ENCODE results near the gene USP53. TPM values are rescaled to one million over a fixed set of nuclear protein-coding genes. Genes with fewer than 3 reads are reported as not detected.

USP53 gene
- total RNA-seq, 1 donor from 2014 or later: 7.3 TPM

GRCh38 chr4:119297795-119298194, 85.3 kb downstream of the USP53 start:
- H3K27me3 Mint-ChIP-seq: no peaks in the 10 kb centered on the region
- no peak overlapping the region for H3K27ac Mint-ChIP-seq
- H3K36me3 Mint-ChIP-seq (ENCODE audit: low read depth): peaks cover 39% of the 10 kb centered on the region
- H3K9me3 Mint-ChIP-seq: peaks cover 6% of the 10 kb centered on the region
- peak overlapping the region; percentile 85 for H3K4me3 Mint-ChIP-seq
- H3K4me1 Mint-ChIP-seq: peaks cover 35% of the 10 kb centered on the region
- intact Hi-C loops (cut with micrococcal nuclease): loop anchor here (10.0 kb wide), 1 partner anchor 613 kb away; the partner anchor contains the start of gene METTL14
- no peak for DNase-seq

DNA sequence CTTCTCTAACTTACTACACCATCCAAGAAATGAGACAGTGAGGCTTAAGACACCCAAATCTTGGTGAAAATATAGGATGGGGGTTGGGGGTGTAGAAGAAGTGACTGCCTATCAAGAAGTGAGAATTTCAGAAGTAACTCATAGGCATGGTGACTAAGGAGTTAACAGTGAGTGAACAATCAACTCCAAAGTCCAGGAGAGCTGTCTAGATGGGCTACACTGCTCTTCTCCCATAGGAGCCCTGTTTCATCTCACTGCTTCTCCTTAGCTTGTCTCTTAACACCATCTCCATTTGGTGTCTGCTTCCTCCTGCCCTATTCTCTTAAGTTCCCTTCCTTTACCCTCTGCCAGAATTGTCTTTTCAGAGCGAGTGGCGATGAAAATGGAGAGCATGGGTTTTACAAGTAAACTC, 86.8 kb downstream of the USP53 start:
- Mint-ChIP-seq H3K27me3 (peaks cover 3% of the 10 kb centered on the region), H3K4me3 (peak overlapping the region; percentile 85), H3K36me3 (ENCODE audit: low read depth) (peaks cover 42% of the 10 kb centered on the region), H3K4me1 (peaks cover 35% of the 10 kb centered on the region), H3K9me3 (peaks cover 10% of the 10 kb centered on the region), H3K27ac (peak overlapping the region; percentile 99)
- intact Hi-C loops (cut with micrococcal nuclease): loop anchor here (1.0 to 10.0 kb wide), 2 partner anchors 61 to 614 kb away; partner anchors contain the start of gene METTL14
- peak; percentile 69 for DNase-seq

- Mint-ChIP-seq H3K9me3 (peaks cover 10% of the 10 kb centered on the region), H3K27ac (peak overlapping the region; percentile 99), H3K36me3 (ENCODE audit: low read depth) (peaks cover 42% of the 10 kb centered on the region), H3K4me3 (peak overlapping the region; percentile 85), H3K4me1 (peaks cover 35% of the 10 kb centered on the region), H3K27me3 (peaks cover 3% of the 10 kb centered on the region)
- DNase-seq: no peak
- intact Hi-C loops (cut with micrococcal nuclease): loop anchor here (1.0 to 10.0 kb wide), 6 partner anchors 61 to 1022 kb away; partner anchors contain the start of genes MAD2L1, METTL14 and USP53
Observed at GRCh38 chr4:119299741-119300100, 87.2 kb downstream of the USP53 start.

DNA sequence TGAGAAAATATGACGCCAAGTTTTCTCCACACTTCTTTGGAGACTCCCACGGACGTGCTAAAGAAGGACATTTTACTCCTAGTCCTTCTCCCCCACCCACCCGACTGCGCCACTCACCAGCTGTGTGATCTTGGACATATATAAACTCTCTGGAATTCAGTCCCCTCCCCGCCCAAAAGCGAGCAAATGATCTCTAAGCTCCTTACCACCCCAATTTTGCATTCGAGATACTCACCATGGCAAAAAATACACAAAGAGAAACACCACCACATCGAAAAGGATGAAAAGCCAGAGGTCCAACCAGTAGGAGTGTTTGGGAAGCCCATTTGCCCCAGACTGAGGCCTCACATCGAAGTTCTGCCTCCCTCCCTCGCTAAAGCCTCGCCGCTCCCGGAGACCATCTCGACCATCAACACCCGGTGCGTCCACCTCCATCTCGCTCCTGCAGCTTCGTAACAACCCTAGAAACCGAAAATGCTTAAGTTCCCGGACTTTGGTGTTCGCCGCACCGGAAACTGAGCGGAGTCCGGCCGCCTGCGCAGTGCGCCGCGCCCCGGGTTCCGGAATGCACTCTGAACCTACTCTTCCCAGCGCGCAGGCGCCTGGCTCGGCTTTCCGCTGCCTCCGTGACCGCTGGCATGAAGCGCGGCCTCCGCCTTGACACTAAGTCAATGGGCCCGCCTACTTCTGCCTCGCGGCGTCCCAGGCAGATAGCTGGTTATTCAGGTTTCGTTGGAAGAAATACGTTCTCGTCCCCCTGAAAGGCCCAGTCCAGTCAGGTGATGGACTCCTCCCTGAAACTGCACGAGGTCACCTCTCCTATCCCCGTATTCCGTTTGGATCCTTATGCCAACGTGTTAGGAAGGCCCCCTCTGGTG, 87.8 kb downstream of the USP53 start:
- intact Hi-C loops (cut with micrococcal nuclease): loop anchor here (1.0 to 5.0 kb wide), 4 partner anchors 88 to 1023 kb away; partner anchors contain the start of genes MAD2L1 and USP53
- H3K27me3 Mint-ChIP-seq: peaks cover 3% of the 10 kb centered on the region

GRCh38 chr4:119302073-119302832, 89.7 kb downstream of the USP53 start:
- Mint-ChIP-seq H3K4me3 (no peak overlapping the region), H3K27me3 (peaks cover 7% of the 10 kb centered on the region), H3K9me3 (peaks cover 4% of the 10 kb centered on the region), H3K4me1 (peaks cover 25% of the 10 kb centered on the region), H3K36me3 (ENCODE audit: low read depth) (peaks cover 28% of the 10 kb centered on the region), H3K27ac (no peak overlapping the region)
- DNase-seq: no peak
- intact Hi-C loops (cut with micrococcal nuclease): loop anchor here (5.0 kb wide), 1 partner anchor 1025 kb away; no protein-coding TSS in a partner anchor

More for the DNA sequence above, 87.8 kb downstream of the USP53 start:
- Mint-ChIP-seq H3K9me3 (peaks cover 10% of the 10 kb centered on the region), H3K4me3 (peak overlapping the region; percentile 85), H3K36me3 (ENCODE audit: low read depth) (peaks cover 42% of the 10 kb centered on the region), H3K4me1 (peaks cover 35% of the 10 kb centered on the region), H3K27ac (peak overlapping the region; percentile 99)
- DNase-seq: peak; percentile 98

DNA sequence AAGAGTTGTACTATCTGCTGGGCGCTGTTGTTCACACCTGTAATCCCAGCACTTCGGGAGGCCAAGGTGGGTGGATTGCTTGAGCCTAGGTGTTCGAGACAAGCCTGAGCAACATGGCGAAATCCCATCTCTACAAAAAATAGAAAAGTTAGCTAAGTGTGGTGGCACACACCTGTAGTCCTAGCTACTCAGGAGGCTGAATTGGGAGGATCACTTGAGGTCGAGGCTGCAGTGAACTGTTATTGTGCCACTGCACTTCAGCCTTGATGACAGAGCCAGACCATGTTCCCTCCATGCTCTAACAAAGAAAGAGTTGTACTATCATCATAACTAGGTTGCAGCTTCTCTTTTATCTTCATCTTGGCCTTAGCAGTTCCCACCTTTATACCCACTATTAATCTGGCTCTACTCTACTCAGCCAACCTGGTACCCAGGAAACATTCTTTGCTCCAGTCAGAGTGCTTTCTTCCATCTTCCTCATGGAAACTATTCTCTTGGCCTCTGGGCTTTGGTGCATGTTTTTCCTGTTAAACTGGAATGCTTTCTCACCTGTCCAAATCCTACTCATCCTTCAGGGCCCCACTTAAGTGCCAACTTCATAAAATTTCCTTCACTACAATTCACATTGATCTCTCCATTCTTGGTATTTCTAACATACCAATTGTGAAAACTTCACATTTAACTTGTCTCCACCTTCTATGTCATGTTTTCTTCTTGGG, 91.2 kb downstream of the USP53 start:
- no peak overlapping the region for H3K27ac Mint-ChIP-seq
- intact Hi-C loops (cut with micrococcal nuclease): loop anchor here (5.0 kb wide), 1 partner anchor 1026 kb away; no protein-coding TSS in a partner anchor

DNA sequence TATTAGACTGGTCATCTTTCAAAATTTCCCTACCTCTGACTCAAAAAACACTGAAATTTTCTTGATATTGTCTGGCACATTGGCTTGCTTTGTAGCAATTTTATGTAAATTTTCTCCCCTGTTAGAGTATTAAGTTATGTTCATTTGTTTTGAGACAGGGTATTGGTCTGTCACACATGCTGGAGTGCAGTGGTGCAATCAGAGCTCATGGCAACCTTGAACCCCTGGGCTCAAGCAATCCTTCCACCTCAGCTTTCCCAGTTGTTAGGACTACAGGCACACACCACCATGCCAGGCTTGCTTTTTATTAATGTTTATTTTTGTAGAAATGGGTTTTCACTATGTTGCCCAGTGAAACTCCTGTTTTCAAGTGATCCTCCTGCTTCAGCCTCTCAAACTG, 91.9 kb downstream of the USP53 start:
- H3K36me3 Mint-ChIP-seq (ENCODE audit: low read depth): peaks cover 12% of the 10 kb centered on the region
- H3K27me3 Mint-ChIP-seq: peaks cover 13% of the 10 kb centered on the region
- peaks cover 4% of the 10 kb centered on the region for H3K9me3 Mint-ChIP-seq
- no peak for DNase-seq
- no peak overlapping the region for H3K4me3 Mint-ChIP-seq
- H3K4me1 Mint-ChIP-seq: peaks cover 10% of the 10 kb centered on the region
- intact Hi-C loops (cut with micrococcal nuclease): loop anchor here (5.0 kb wide), 1 partner anchor 1027 kb away; no protein-coding TSS in a partner anchor
- H3K27ac Mint-ChIP-seq: no peak overlapping the region

More for the DNA sequence above, 91.2 kb downstream of the USP53 start:
- DNase-seq: no peak
- Mint-ChIP-seq H3K4me3 (no peak overlapping the region), H3K9me3 (peaks cover 4% of the 10 kb centered on the region), H3K36me3 (ENCODE audit: low read depth) (peaks cover 18% of the 10 kb centered on the region), H3K4me1 (peaks cover 16% of the 10 kb centered on the region), H3K27me3 (peaks cover 13% of the 10 kb centered on the region)

- no peak for DNase-seq
- H3K9me3 Mint-ChIP-seq: peaks cover 4% of the 10 kb centered on the region
- no peak overlapping the region for H3K27ac Mint-ChIP-seq
- H3K27me3 Mint-ChIP-seq: peaks cover 13% of the 10 kb centered on the region
- H3K4me1 Mint-ChIP-seq: no peaks in the 10 kb centered on the region
- H3K36me3 Mint-ChIP-seq (ENCODE audit: low read depth): peaks cover 4% of the 10 kb centered on the region
- H3K4me3 Mint-ChIP-seq: no peak overlapping the region
- intact Hi-C loops (cut with micrococcal nuclease): no loop called here
Observed at GRCh38 chr4:119307606-119308005, 95.1 kb downstream of the USP53 start.

DNA sequence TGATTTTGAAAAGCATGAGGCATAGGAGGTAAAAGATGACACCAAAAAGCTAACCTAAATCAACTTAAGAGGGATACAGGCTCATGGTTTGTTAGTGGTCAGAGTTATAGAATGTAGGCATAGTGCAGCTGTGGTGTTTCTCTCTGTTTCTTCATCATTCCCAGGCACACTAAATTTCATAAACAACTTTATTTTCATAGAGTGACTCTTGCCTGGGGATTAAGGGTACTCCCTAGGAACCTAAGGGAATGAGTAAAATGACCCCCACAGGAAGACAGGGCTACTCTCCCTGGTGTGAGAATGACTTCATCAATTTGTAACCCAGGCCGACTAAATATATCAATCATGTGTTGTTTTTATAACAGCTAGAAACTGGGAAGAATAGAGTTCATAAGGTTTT, 98.3 kb downstream of the USP53 start:
- no peak overlapping the region for H3K27ac Mint-ChIP-seq
- peaks cover 20% of the 10 kb centered on the region for H3K27me3 Mint-ChIP-seq
- no peak for DNase-seq
- H3K36me3 Mint-ChIP-seq (ENCODE audit: low read depth): no peaks in the 10 kb centered on the region
- no peaks in the 10 kb centered on the region for H3K4me1 Mint-ChIP-seq
- no peak overlapping the region for H3K4me3 Mint-ChIP-seq
- H3K9me3 Mint-ChIP-seq: no peaks in the 10 kb centered on the region
- intact Hi-C loops (cut with micrococcal nuclease): loop anchor here (5.0 to 10.0 kb wide), 2 partner anchors 151 to 184 kb away; no protein-coding TSS in a partner anchor

DNA sequence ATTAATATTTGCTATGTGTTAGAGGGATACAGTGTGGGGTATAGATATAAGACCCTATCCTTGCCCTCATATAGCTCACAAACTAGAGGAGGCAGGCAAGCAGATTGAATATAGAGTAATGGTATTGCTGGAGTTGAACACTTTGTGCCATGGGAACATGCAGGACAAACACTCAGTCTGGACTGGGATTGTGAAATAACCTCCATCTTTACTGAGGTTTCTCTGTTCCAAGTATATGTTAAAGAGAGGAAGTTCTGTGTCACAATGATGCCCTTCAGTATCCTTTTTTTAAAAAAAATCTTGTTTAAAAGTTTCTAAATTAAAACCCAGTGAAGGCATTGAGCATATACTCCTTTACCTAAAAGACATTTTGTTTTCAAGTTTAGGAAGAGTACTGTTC, 100.7 kb downstream of the USP53 start:
- Mint-ChIP-seq H3K4me1 (no peaks in the 10 kb centered on the region), H3K27ac (no peak overlapping the region), H3K4me3 (no peak overlapping the region), H3K27me3 (peaks cover 17% of the 10 kb centered on the region), H3K36me3 (ENCODE audit: low read depth) (no peaks in the 10 kb centered on the region), H3K9me3 (no peaks in the 10 kb centered on the region)
- intact Hi-C loops (cut with micrococcal nuclease): loop anchor here (5.0 to 10.0 kb wide), 2 partner anchors 149 to 182 kb away; no protein-coding TSS in a partner anchor
- no peak for DNase-seq

GRCh38 chr4:119314356-119314755, 101.8 kb downstream of the USP53 start:
- Mint-ChIP-seq H3K4me3 (no peak overlapping the region), H3K36me3 (ENCODE audit: low read depth) (no peaks in the 10 kb centered on the region), H3K9me3 (no peaks in the 10 kb centered on the region), H3K27me3 (peaks cover 13% of the 10 kb centered on the region), H3K27ac (no peak overlapping the region), H3K4me1 (no peaks in the 10 kb centered on the region)
- intact Hi-C loops (cut with micrococcal nuclease): loop anchor here (1.0 to 10.0 kb wide), 4 partner anchors 148 to 736 kb away; partner anchors contain the start of gene PDE5A
- peak; percentile 79 for DNase-seq

DNA sequence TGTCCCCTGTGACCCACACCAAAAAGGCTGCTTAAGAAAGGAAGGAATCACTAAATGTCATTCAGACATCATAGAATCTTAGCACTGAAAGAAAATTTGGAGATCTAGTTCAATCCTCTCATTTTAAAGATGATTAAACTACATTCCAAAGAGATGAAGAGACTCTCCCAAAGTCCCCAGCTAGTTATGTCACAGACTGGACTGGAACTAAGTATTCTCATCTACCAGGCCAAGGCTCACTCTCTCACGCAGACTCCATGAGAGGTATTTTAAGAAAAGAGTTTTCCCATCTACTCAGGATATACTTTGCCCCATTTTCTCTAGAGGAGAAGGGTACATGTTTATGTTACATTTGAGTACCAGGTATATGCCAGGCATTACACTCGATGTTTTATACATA, 102.5 kb downstream of the USP53 start:
- intact Hi-C loops (cut with micrococcal nuclease): loop anchor here (10.0 kb wide), 1 partner anchor 180 kb away; no protein-coding TSS in a partner anchor

DNA sequence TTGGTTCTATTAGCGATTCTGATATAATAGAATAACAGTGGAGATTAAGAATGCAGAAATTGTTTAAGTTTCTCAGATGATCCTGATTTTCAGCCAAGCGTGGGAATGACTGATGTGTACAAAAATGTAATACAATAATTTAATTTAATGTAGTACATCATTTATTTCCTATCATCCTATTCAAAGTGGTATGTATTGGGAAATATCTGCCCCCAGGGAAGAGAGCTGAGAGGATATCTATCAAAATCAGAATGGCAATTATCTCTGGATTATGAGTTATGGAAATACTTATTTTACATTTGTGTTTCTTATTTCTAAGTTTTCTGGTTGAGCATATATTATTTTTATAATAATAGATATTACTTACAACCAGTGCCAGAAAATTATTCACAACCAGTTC, 105.5 kb downstream of the USP53 start:
- peaks cover 19% of the 10 kb centered on the region for H3K27me3 Mint-ChIP-seq
- DNase-seq: no peak
- no peaks in the 10 kb centered on the region for H3K4me1 Mint-ChIP-seq
- no peak overlapping the region for H3K27ac Mint-ChIP-seq
- no peak overlapping the region for H3K4me3 Mint-ChIP-seq
- intact Hi-C loops (cut with micrococcal nuclease): loop anchor here (10.0 kb wide), 1 partner anchor 177 kb away; no protein-coding TSS in a partner anchor
- H3K36me3 Mint-ChIP-seq (ENCODE audit: low read depth): no peaks in the 10 kb centered on the region
- H3K9me3 Mint-ChIP-seq: no peaks in the 10 kb centered on the region

More for the DNA sequence above, 102.5 kb downstream of the USP53 start:
- DNase-seq: no peak
- no peaks in the 10 kb centered on the region for H3K4me1 Mint-ChIP-seq
- H3K27ac Mint-ChIP-seq: no peak overlapping the region
- H3K4me3 Mint-ChIP-seq: no peak overlapping the region
- H3K27me3 Mint-ChIP-seq: peaks cover 16% of the 10 kb centered on the region
- no peaks in the 10 kb centered on the region for H3K9me3 Mint-ChIP-seq
- H3K36me3 Mint-ChIP-seq (ENCODE audit: low read depth): no peaks in the 10 kb centered on the region
